ENCODE measurements around the gene UNC13B. TPM values are rescaled to one million over a fixed set of nuclear protein-coding genes. Genes with fewer than 3 reads are reported as not detected.

The UNC13B gene
- total and polyA plus RNA-seq, 2 of the 13 experiments (the other 11 are each of a cell fraction or from before 2014, with no cell fraction given), result 14.0 to 18.3 TPM

- no peak for TF ChIP-seq TFAP4 (IDR thresholded peaks at IDR 0.05; ENCODE audit: borderline replicate concordance, low read depth)
Observed at GRCh38 chr9:35193762-35194161, 32.0 kb downstream of the UNC13B start (continued).

GRCh38 chr9:35195683-35196082, 33.9 kb downstream of the UNC13B start:
- ATAC-seq (no peak), FAIRE-seq (no peak), DNase-seq (ENCODE audit: low spot score) (no peak)
- Histone ChIP-seq H3K36me3 (replicated peaks in 1 of 2; ENCODE audit: control insufficient read depth in 1 of 2, insufficient read depth in 2 of 2, low read length in 2 of 2) (no peaks in the 10 kb centered on the region), H4K20me1 (ENCODE audit: insufficient read depth, low read length) (no peaks in the 10 kb centered on the region), H3K4me2 (ENCODE audit: low read depth, low read length) (no peak overlapping the region), H3K27ac (ENCODE audit: extremely low read length, insufficient read depth, low read length) (no peak overlapping the region), H3K4me1 (ENCODE audit: insufficient read depth, low read length) (peaks cover 11% of the 10 kb centered on the region), H3K9me3 (ENCODE audit: low read length) (no peaks in the 10 kb centered on the region), H2AFZ (ENCODE audit: low read length) (no peak overlapping the region), H3K79me2 (ENCODE audit: insufficient read depth, low read length) (no peaks in the 10 kb centered on the region), H3K9ac (ENCODE audit: insufficient read depth, low read depth, low read length) (no peak overlapping the region), H3K4me3 (replicated peaks in 1 of 3; ENCODE audit: insufficient read depth in 1 of 3, low read depth in 2 of 3, low read length in 3 of 3) (no peak overlapping the region), H3K27me3 (ENCODE audit: control insufficient read depth in 1 of 2, insufficient read depth in 2 of 2, low read length in 2 of 2) (no peaks in the 10 kb centered on the region)
- CTCF ChIA-PET (ENCODE audit: low intra/inter-chr PET ratio, low total read pairs), result no interaction called here
- TF ChIP-seq EP300 (IDR thresholded peaks at IDR 0.05; ENCODE audit: low read depth in 2 of 2, low read length in 2 of 2) (no peak), EP300 (CRISPR knock-in tag; IDR thresholded peaks at IDR 0.05; ENCODE audit: borderline replicate concordance) (no peak), MAFK (conservative IDR thresholded peaks at IDR 0.05 in 1 of 2, IDR thresholded peaks at IDR 0.05 in 1 of 2; ENCODE audit: low read length in 2 of 2) (peak; percentile 61 to 70), MAFF (IDR thresholded peaks at IDR 0.05; ENCODE audit: low read depth, low read length) (peak; percentile 65)
- no TSS peak for BruUV-seq (replicated peaks)
- intact Hi-C loops (cut with micrococcal nuclease; ENCODE audit: unreplicated experiment) (loop anchor here (10.0 kb wide), 1 partner anchor 359 kb away; no protein-coding TSS in a partner anchor), in situ Hi-C loops (cut with HindIII; ENCODE audit: extremely low pct_ligation_motif_present, low pct_unique_long_range_greater_than_20kb) (loop anchor here (10.0 kb wide), 1 partner anchor 279 kb away; no protein-coding TSS in a partner anchor)
- POLR2A ChIA-PET, result no interaction called here
- WGBS (ENCODE audit: low lambda C conversion rate), result 95% methylated on average over 1 of the region's 1 CpG

- H3K9ac ChIP-seq (ENCODE audit: insufficient read depth, low read depth, low read length), result no peak overlapping the region
- WGBS (ENCODE audit: low lambda C conversion rate), result 93% methylated on average over 4 of the region's 4 CpGs
- no peak overlapping the region for H3K4me2 ChIP-seq (ENCODE audit: low read depth, low read length)
- no peaks in the 10 kb centered on the region for H3K9me3 ChIP-seq (ENCODE audit: low read length)
- ChIA-PET CTCF (ENCODE audit: low intra/inter-chr PET ratio, low total read pairs) (no interaction called here), POLR2A (no interaction called here)
- H2AFZ ChIP-seq (ENCODE audit: low read length), result no peak overlapping the region
- DNase-seq (ENCODE audit: low spot score) (no peak), ATAC-seq (no peak), FAIRE-seq (no peak)
- intact Hi-C loops (cut with micrococcal nuclease; ENCODE audit: unreplicated experiment), result loop anchor here (10.0 kb wide), 1 partner anchor 357 kb away; no protein-coding TSS in a partner anchor
- no TSS peak for BruUV-seq (replicated peaks)
- H3K4me3 ChIP-seq (replicated peaks in 1 of 3; ENCODE audit: insufficient read depth in 1 of 3, low read depth in 2 of 3, low read length in 3 of 3), result no peak overlapping the region
- no peaks in the 10 kb centered on the region for H4K20me1 ChIP-seq (ENCODE audit: insufficient read depth, low read length)
- H3K36me3 ChIP-seq (replicated peaks in 1 of 2; ENCODE audit: control insufficient read depth in 1 of 2, insufficient read depth in 2 of 2, low read length in 2 of 2), result no peaks in the 10 kb centered on the region
- H3K27me3 ChIP-seq (ENCODE audit: control insufficient read depth in 1 of 2, insufficient read depth in 2 of 2, low read length in 2 of 2), result no peaks in the 10 kb centered on the region
- peaks cover 11% of the 10 kb centered on the region for H3K4me1 ChIP-seq (ENCODE audit: insufficient read depth, low read length)
- no peak overlapping the region for H3K27ac ChIP-seq (ENCODE audit: extremely low read length, insufficient read depth, low read length)
- no peaks in the 10 kb centered on the region for H3K79me2 ChIP-seq (ENCODE audit: insufficient read depth, low read length)
- in situ Hi-C loops (cut with HindIII; ENCODE audit: extremely low pct_ligation_motif_present, low pct_unique_long_range_greater_than_20kb), result loop anchor here (10.0 kb wide), 1 partner anchor 277 kb away; no protein-coding TSS in a partner anchor
- TF ChIP-seq NCOA1 (CRISPR knock-in tag; IDR thresholded peaks at IDR 0.05) (no peak), TEAD3 (CRISPR knock-in tag; optimal IDR thresholded peaks at IDR 0.05; ENCODE audit: borderline replicate concordance) (no peak), PAXIP1 (CRISPR knock-in tag; conservative IDR thresholded peaks at IDR 0.05) (no peak), MTF1 (CRISPR knock-in tag; IDR thresholded peaks at IDR 0.05) (no peak), ZNF317 (CRISPR knock-in tag; IDR thresholded peaks at IDR 0.05) (no peak), ZNF784 (CRISPR knock-in tag; IDR thresholded peaks at IDR 0.05; ENCODE audit: borderline replicate concordance) (no peak), CREB1 (IDR thresholded peaks at IDR 0.05) (no peak), CREB1 (CRISPR knock-in tag; IDR thresholded peaks at IDR 0.05) (no peak)
Observed at GRCh38 chr9:35198191-35198590, 36.4 kb downstream of the UNC13B start.
